Measurements from ENCODE around the gene AMPD2. TPM values are rescaled to one million over a fixed set of nuclear protein-coding genes. Genes with fewer than 3 reads are reported as not detected.

The AMPD2 gene
- total RNA-seq, 3 donors from 2014 or later (not counting 1 experiment from before 2014, with no cell fraction given), result 200 to 271 (median 243) TPM

- intact Hi-C loops (cut with micrococcal nuclease), result no loop called here
- H3K4me1 Mint-ChIP-seq, result no peaks in the 10 kb centered on the region
- Histone ChIP-seq H3K36me3 (ENCODE audit: control insufficient read depth, insufficient read depth, low read length) (no peaks in the 10 kb centered on the region), H3K9me3 (ENCODE audit: control insufficient read depth, insufficient read depth, low read length) (no peaks in the 10 kb centered on the region), H3K27me3 (ENCODE audit: control insufficient read depth, insufficient read depth, low read length) (no peaks in the 10 kb centered on the region), H3K27ac (ENCODE audit: low read length) (no peak overlapping the region), H3K4me3 (ENCODE audit: low read length) (no peak overlapping the region), H3K4me1 (ENCODE audit: control insufficient read depth, insufficient read depth, low read length) (no peaks in the 10 kb centered on the region)
- ATAC-seq (no peak), DNase-seq (no peak)
- no CpG with 5 or more reads among the region's 1 CpG for WGBS (ENCODE audit: insufficient coverage)
- H3K27ac Mint-ChIP-seq, result no peak overlapping the region
- H3K4me3 Mint-ChIP-seq, result no peak overlapping the region
- no peak for TF ChIP-seq CTCF (IDR thresholded peaks at IDR 0.05)
- no peaks in the 10 kb centered on the region for H3K9me3 Mint-ChIP-seq
- no peaks in the 10 kb centered on the region for H3K36me3 Mint-ChIP-seq
- H3K27me3 Mint-ChIP-seq (ENCODE audit: low read depth in 2 of 2), result no peaks in the 10 kb centered on the region
These were observed 14.3 kb upstream of the AMPD2 start for GRCh38 chr1:109605381-109605780.

- H3K4me3 Mint-ChIP-seq, result no peak overlapping the region
- Histone ChIP-seq H3K36me3 (ENCODE audit: control insufficient read depth, insufficient read depth, low read length) (no peaks in the 10 kb centered on the region), H3K27ac (ENCODE audit: low read length) (no peak overlapping the region), H3K4me3 (ENCODE audit: low read length) (no peak overlapping the region), H3K4me1 (ENCODE audit: control insufficient read depth, insufficient read depth, low read length) (no peaks in the 10 kb centered on the region), H3K9me3 (ENCODE audit: control insufficient read depth, insufficient read depth, low read length) (no peaks in the 10 kb centered on the region), H3K27me3 (ENCODE audit: control insufficient read depth, insufficient read depth, low read length) (no peaks in the 10 kb centered on the region)
- H3K36me3 Mint-ChIP-seq, result no peaks in the 10 kb centered on the region
- H3K4me1 Mint-ChIP-seq, result no peaks in the 10 kb centered on the region
- H3K9me3 Mint-ChIP-seq, result no peaks in the 10 kb centered on the region
- DNase-seq (no peak), ATAC-seq (no peak)
- no peak overlapping the region for H3K27ac Mint-ChIP-seq
- no peak for TF ChIP-seq CTCF (IDR thresholded peaks at IDR 0.05)
- 93% methylated on average over 3 of the region's 3 CpGs for WGBS (ENCODE audit: insufficient coverage)
- no peaks in the 10 kb centered on the region for H3K27me3 Mint-ChIP-seq (ENCODE audit: low read depth in 2 of 2)
- intact Hi-C loops (cut with micrococcal nuclease), result no loop called here
These were observed 9.8 kb upstream of the AMPD2 start for GRCh38 chr1:109609881-109610280.

GRCh38 chr1:109610609-109611307, 8.9 kb upstream of the AMPD2 start:
- 95% methylated on average over 3 of the region's 3 CpGs for WGBS (ENCODE audit: insufficient coverage)
- H3K4me1 Mint-ChIP-seq, result no peaks in the 10 kb centered on the region
- no peaks in the 10 kb centered on the region for H3K27me3 ChIP-seq (ENCODE audit: control insufficient read depth, insufficient read depth, low read length)
- no peaks in the 10 kb centered on the region for H3K36me3 Mint-ChIP-seq
- H3K27ac Mint-ChIP-seq, result no peak overlapping the region
- no peak for TF ChIP-seq CTCF (IDR thresholded peaks at IDR 0.05)
- H3K27me3 Mint-ChIP-seq (ENCODE audit: low read depth in 2 of 2), result no peaks in the 10 kb centered on the region
- ATAC-seq, result no peak
- no peak overlapping the region for H3K27ac ChIP-seq (ENCODE audit: low read length)
- H3K4me3 ChIP-seq (ENCODE audit: low read length), result no peak overlapping the region
- intact Hi-C loops (cut with micrococcal nuclease), result no loop called here
- no peaks in the 10 kb centered on the region for H3K4me1 ChIP-seq (ENCODE audit: control insufficient read depth, insufficient read depth, low read length)
- H3K4me3 Mint-ChIP-seq, result no peak overlapping the region
- DNase-seq, result no peak
- no peaks in the 10 kb centered on the region for H3K9me3 ChIP-seq (ENCODE audit: control insufficient read depth, insufficient read depth, low read length)
- H3K36me3 ChIP-seq (ENCODE audit: control insufficient read depth, insufficient read depth, low read length), result no peaks in the 10 kb centered on the region
- H3K9me3 Mint-ChIP-seq, result no peaks in the 10 kb centered on the region
